CD4-positive, CD25-positive, alpha-beta regulatory T cell (primary cell): ENCODE data around the gene ENTPD2. TPM values are rescaled to one million over a fixed set of nuclear protein-coding genes. Genes with fewer than 3 reads are reported as not detected.

Experiments used
- ATAC-seq, 2 donors: fragments of 150-1000 bp; cut with Tn5 transposase; one replicate each; pipeline ENCODE4 v1.10.0; 2021; ENCODE audit warnings: low read depth in 2 of 2, moderate number of reproducible peaks in 2 of 2, moderate library complexity in 1 of 2
- DNase-seq, 3 donors: peaks; one replicate each; pipeline versions ENCODE4 v3.0.0 to v3.0.0-alpha.2; 2012 to 2022; ENCODE audit warnings: mixed read lengths in 1 of 3
- H3K27ac ChIP-seq: one replicate; pipeline ENCODE4 v1.7.0; 2013; ENCODE audit warnings: mild to moderate bottlenecking, low read length; ENCODE audit not compliant: insufficient read depth, poor library complexity, severe bottlenecking
- H3K27me3 ChIP-seq: one replicate; pipeline ENCODE4 v1.7.0; 2013; ENCODE audit warnings: low read length; ENCODE audit not compliant: control insufficient read depth, insufficient read depth
- H3K36me3 ChIP-seq: one replicate; pipeline ENCODE4 v1.7.0; 2013; ENCODE audit warnings: mild to moderate bottlenecking, low read length, moderate library complexity; ENCODE audit not compliant: control insufficient read depth, insufficient read depth
- H3K4me1 ChIP-seq: 2 replicates; pipeline ENCODE4 v1.7.0; 2013; ENCODE audit warnings: mild to moderate bottlenecking, low read length; ENCODE audit not compliant: insufficient read depth, control insufficient read depth, poor library complexity, severe bottlenecking
- H3K4me3 ChIP-seq: one replicate; pipeline ENCODE4 v1.7.0; 2013; ENCODE audit warnings: low read depth, mild to moderate bottlenecking, low read length, moderate library complexity
- H3K9me3 ChIP-seq, 2 experiments: 1 replicate in 1 of 2; 2 replicates in 1 of 2; pipeline ENCODE4 v1.7.0; 2013; ENCODE audit warnings: low read length in 2 of 2, mild to moderate bottlenecking in 1 of 2, moderate library complexity in 1 of 2; ENCODE audit not compliant: control insufficient read depth in 2 of 2
- H3K27ac Mint-ChIP-seq, 3 donors: one replicate each; pipeline ENCODE4 v1.8.0; 2020 to 2022; ENCODE audit warnings: mild to moderate bottlenecking in 3 of 3, mixed read lengths in 3 of 3, moderate library complexity in 2 of 3
- H3K27me3 Mint-ChIP-seq: one replicate; pipeline ENCODE4 v1.8.0; 2022; ENCODE audit warnings: mild to moderate bottlenecking, mixed read lengths
- H3K36me3 Mint-ChIP-seq: one replicate; pipeline ENCODE4 v1.8.0; 2020; ENCODE audit warnings: mixed read lengths
- H3K4me1 Mint-ChIP-seq, 4 donors: one replicate each; pipeline ENCODE4 v1.8.0; 2020 to 2022; ENCODE audit warnings: mixed read lengths in 4 of 4, mild to moderate bottlenecking in 1 of 4
- H3K4me3 Mint-ChIP-seq, 4 donors: one replicate each; pipeline ENCODE4 v1.8.0; 2020 to 2022; ENCODE audit warnings: mild to moderate bottlenecking in 4 of 4, mixed read lengths in 4 of 4, moderate library complexity in 3 of 4
- H3K9me3 Mint-ChIP-seq, 7 donors: one replicate each; pipeline ENCODE4 v1.8.0; 2020 to 2022; ENCODE audit warnings: mixed read lengths in 7 of 7, mild to moderate bottlenecking in 3 of 7, moderate library complexity in 2 of 7
- polyA plus RNA-seq, 4 donors: library from polyadenylated mRNA; unstranded; fragments of 300-500 nt; fragmentation: Illumina TruSeq; gene quantifications; one replicate each; pipeline ENCODE4 v1.2.3, GENCODE V29; 2021
- total RNA-seq: library from RNA; stranded (reverse); gene quantifications from one replicate; pipeline ENCODE4 v1.2.3, GENCODE V29; 2022

ENTPD2 gene
- total and polyA plus RNA-seq, 5 donors from 2014 or later, result not detected

GRCh38 chr9:137077758-137078693, 24.2 kb upstream of the ENTPD2 start:
- H3K4me3 Mint-ChIP-seq, result peak overlapping the region; percentile 69 to 81 (median 78)
- Histone ChIP-seq H3K9me3 (no peaks in the 10 kb centered on the region), H3K4me1 (peaks cover 14% of the 10 kb centered on the region), H3K36me3 (peaks cover 11% of the 10 kb centered on the region), H3K27me3 (no peaks in the 10 kb centered on the region), H3K4me3 (no peak overlapping the region), H3K27ac (peak overlapping the region; percentile 66)
- peaks cover 6% of the 10 kb centered on the region for H3K36me3 Mint-ChIP-seq
- ATAC-seq (peak; percentile 36 to 54), DNase-seq (peak; percentile 31 to 85 (median 35))
- H3K9me3 Mint-ChIP-seq, result no peaks in the 10 kb centered on the region
- H3K27me3 Mint-ChIP-seq, result no peaks in the 10 kb centered on the region
- peak overlapping the region in 1 of 3 donors; percentile 62 for H3K27ac Mint-ChIP-seq
- peaks cover 0 to 7% (median 3%) of the 10 kb centered on the region in 4 donors for H3K4me1 Mint-ChIP-seq

GRCh38 chr9:137077010-137077747, 23.3 kb upstream of the ENTPD2 start, which contains the start of gene UAP1L1:
UAP1L1 (plus strand) TSS chr9:137077517; CDS start chr9:137077533, 16 bp downstream.
- peak within 1 kb of the TSS; percentile 66 for H3K27ac ChIP-seq
- peak within 1 kb of the TSS in 1 of 3 donors; percentile 62 for H3K27ac Mint-ChIP-seq

GRCh38 chr9:137076636-137077009, 22.8 kb upstream of the ENTPD2 start:
- no peaks in the 10 kb centered on the region for H3K27me3 ChIP-seq
- DNase-seq, result no peak
- no peak for ATAC-seq
- peaks cover 9% of the 10 kb centered on the region for H3K36me3 ChIP-seq
- Mint-ChIP-seq H3K27ac (no peak overlapping the region), H3K9me3 (no peaks in the 10 kb centered on the region), H3K27me3 (no peaks in the 10 kb centered on the region), H3K4me3 (peak overlapping the region in 3 of 4 donors; percentile 77 to 90 (median 82)), H3K4me1 (peaks cover 0 to 9% (median 3%) of the 10 kb centered on the region in 4 donors), H3K36me3 (peaks cover 1% of the 10 kb centered on the region)
- peak overlapping the region; percentile 47 for H3K27ac ChIP-seq
- no peaks in the 10 kb centered on the region for H3K9me3 ChIP-seq
- peaks cover 14% of the 10 kb centered on the region for H3K4me1 ChIP-seq
- H3K4me3 ChIP-seq, result no peak overlapping the region

More at GRCh38 chr9:137077010-137077747, 23.3 kb upstream of the ENTPD2 start, which contains the start of gene UAP1L1:
- Mint-ChIP-seq H3K36me3 (peaks cover 6% of the 10 kb centered on the region), H3K27me3 (no peaks in the 10 kb centered on the region), H3K4me3 (peak within 1 kb of the TSS; percentile 69 to 90 (median 80)), H3K4me1 (peaks cover 0 to 7% (median 3%) of the 10 kb centered on the region in 4 donors), H3K9me3 (no peaks in the 10 kb centered on the region)
- Histone ChIP-seq H3K36me3 (peaks cover 10% of the 10 kb centered on the region), H3K4me1 (peaks cover 14% of the 10 kb centered on the region), H3K9me3 (no peaks in the 10 kb centered on the region), H3K4me3 (no peak within 1 kb of the TSS), H3K27me3 (no peaks in the 10 kb centered on the region)
- peak; percentile 64 to 65 for ATAC-seq
- DNase-seq, result peak; percentile 45 to 71 (median 66)

GRCh38 chr9:137075275-137075775, 21.5 kb upstream of the ENTPD2 start:
- Histone ChIP-seq H3K27me3 (no peaks in the 10 kb centered on the region), H3K9me3 (no peaks in the 10 kb centered on the region), H3K36me3 (peaks cover 9% of the 10 kb centered on the region), H3K27ac (no peak overlapping the region), H3K4me1 (peaks cover 23% of the 10 kb centered on the region), H3K4me3 (no peak overlapping the region)
- DNase-seq (no peak), ATAC-seq (no peak)
- Mint-ChIP-seq H3K4me3 (peak overlapping the region in 3 of 4 donors; percentile 22 to 80 (median 56)), H3K27me3 (no peaks in the 10 kb centered on the region), H3K27ac (no peak overlapping the region), H3K9me3 (no peaks in the 10 kb centered on the region), H3K4me1 (peaks cover 0 to 19% (median 7%) of the 10 kb centered on the region in 4 donors), H3K36me3 (no peaks in the 10 kb centered on the region)

GRCh38 chr9:137074657-137075274, 20.9 kb upstream of the ENTPD2 start:
- Mint-ChIP-seq H3K27ac (no peak overlapping the region), H3K4me3 (peak overlapping the region; percentile 19 to 80 (median 34)), H3K27me3 (no peaks in the 10 kb centered on the region)

GRCh38 chr9:137073992-137074399, 20.1 kb upstream of the ENTPD2 start:
- peaks cover 0 to 19% (median 7%) of the 10 kb centered on the region in 4 donors for H3K4me1 Mint-ChIP-seq
- no peaks in the 10 kb centered on the region for H3K27me3 Mint-ChIP-seq
- Histone ChIP-seq H3K4me3 (no peak overlapping the region), H3K27ac (no peak overlapping the region), H3K36me3 (no peaks in the 10 kb centered on the region), H3K9me3 (no peaks in the 10 kb centered on the region), H3K27me3 (no peaks in the 10 kb centered on the region), H3K4me1 (peaks cover 32% of the 10 kb centered on the region)
- ATAC-seq, result no peak
- peak overlapping the region in 2 of 4 donors; percentile 75 to 77 for H3K4me3 Mint-ChIP-seq
- no peaks in the 10 kb centered on the region for H3K9me3 Mint-ChIP-seq
- H3K36me3 Mint-ChIP-seq, result no peaks in the 10 kb centered on the region
- peak overlapping the region in 1 of 3 donors; percentile 26 for H3K27ac Mint-ChIP-seq
- no peak for DNase-seq

More at GRCh38 chr9:137074657-137075274, 20.9 kb upstream of the ENTPD2 start:
- H3K4me3 ChIP-seq, result no peak overlapping the region
- H3K4me1 Mint-ChIP-seq, result peaks cover 0 to 18% (median 7%) of the 10 kb centered on the region in 4 donors
- H3K27ac ChIP-seq, result no peak overlapping the region
- DNase-seq, result no peak
- H3K27me3 ChIP-seq, result no peaks in the 10 kb centered on the region
- peaks cover 5% of the 10 kb centered on the region for H3K36me3 ChIP-seq
- ATAC-seq, result no peak
- H3K9me3 Mint-ChIP-seq, result no peaks in the 10 kb centered on the region
- peaks cover 25% of the 10 kb centered on the region for H3K4me1 ChIP-seq
- H3K36me3 Mint-ChIP-seq, result no peaks in the 10 kb centered on the region
- H3K9me3 ChIP-seq, result no peaks in the 10 kb centered on the region

GRCh38 chr9:137071282-137071681, 17.4 kb upstream of the ENTPD2 start:
- Mint-ChIP-seq H3K9me3 (peaks cover 0 to 1% (median 0%) of the 10 kb centered on the region in 7 donors), H3K36me3 (no peaks in the 10 kb centered on the region), H3K27me3 (peaks cover 4% of the 10 kb centered on the region), H3K4me1 (peaks cover 4 to 20% (median 13%) of the 10 kb centered on the region in 4 donors), H3K4me3 (peak overlapping the region; percentile 47 to 86 (median 78)), H3K27ac (peak overlapping the region in 2 of 3 donors; percentile 49 to 86)
- no peak overlapping the region for H3K4me3 ChIP-seq
- ATAC-seq, result no peak
- no peaks in the 10 kb centered on the region for H3K9me3 ChIP-seq
- H3K4me1 ChIP-seq, result peaks cover 31% of the 10 kb centered on the region
- DNase-seq, result no peak
- no peaks in the 10 kb centered on the region for H3K27me3 ChIP-seq
- H3K36me3 ChIP-seq, result no peaks in the 10 kb centered on the region
- no peak overlapping the region for H3K27ac ChIP-seq
